ENCODE measurements around the gene PNPO. TPM values are rescaled to one million over a fixed set of nuclear protein-coding genes. Genes with fewer than 3 reads are reported as not detected.

PNPO gene
- polyA plus RNA-seq, 1 experiment: 14.5 TPM

- H3K9me3 ChIP-seq (ENCODE audit: control insufficient read depth, insufficient read depth, low read length): no peaks in the 10 kb centered on the region
- peak overlapping the region; percentile 95 for H3K4me3 ChIP-seq (ENCODE audit: low read depth, low read length)
- no peak for DNase-seq (ENCODE audit: low read depth, low spot score)
- TF ChIP-seq CTCF (IDR thresholded peaks at IDR 0.05; ENCODE audit: low read depth, low read length): no peak
- ChIA-PET POLR2A (no interaction called here), CTCF (interaction anchor here (0.7 kb wide), 1 partner anchor 50 kb away, joined by 3 read pairs; no protein-coding TSS in a partner anchor)
- no peaks in the 10 kb centered on the region for H3K27me3 ChIP-seq (ENCODE audit: control insufficient read depth, insufficient read depth, low read length)
- H3K27ac ChIP-seq (ENCODE audit: low read depth, low read length): peak overlapping the region; percentile 73
Observed at GRCh38 chr17:47896672-47897490, 44.5 kb upstream of the PNPO start.

GRCh38 chr17:47897561-47897960 lies 43.8 kb upstream of the PNPO start:
- CTCF ChIA-PET: no interaction called here
- no peak overlapping the region for H3K27ac ChIP-seq (ENCODE audit: low read depth, low read length)
- DNase-seq (ENCODE audit: low read depth, low spot score): no peak

DNA sequence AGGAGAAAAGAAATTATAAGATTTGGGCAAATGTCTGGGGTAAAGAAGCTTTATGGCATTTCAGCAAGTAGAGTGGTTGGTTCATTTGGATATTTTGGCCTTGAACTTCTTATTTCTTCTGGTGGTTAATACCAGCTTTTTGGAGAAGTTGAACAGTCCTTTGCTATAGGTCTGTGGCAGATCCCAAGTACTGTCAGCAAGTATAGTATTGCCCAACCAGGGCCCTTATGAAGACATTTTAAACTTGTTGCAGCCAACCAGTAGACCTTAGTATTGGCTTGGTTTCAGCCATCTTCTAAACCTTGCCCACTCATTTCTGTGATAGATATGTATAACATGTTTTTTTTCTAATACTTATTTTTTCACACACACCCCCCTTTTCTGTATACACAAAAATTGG lies 43.1 kb upstream of the PNPO start:
- TF ChIP-seq CTCF (IDR thresholded peaks at IDR 0.05; ENCODE audit: low read depth, low read length): no peak
- ChIA-PET POLR2A (no interaction called here), CTCF (no interaction called here)
- DNase-seq (ENCODE audit: low read depth, low spot score): no peak
- Histone ChIP-seq H3K27me3 (ENCODE audit: control insufficient read depth, insufficient read depth, low read length) (no peaks in the 10 kb centered on the region), H3K9me3 (ENCODE audit: control insufficient read depth, insufficient read depth, low read length) (no peaks in the 10 kb centered on the region), H3K27ac (ENCODE audit: low read depth, low read length) (no peak overlapping the region), H3K4me3 (ENCODE audit: low read depth, low read length) (no peak overlapping the region)

More at GRCh38 chr17:47897561-47897960, 43.8 kb upstream of the PNPO start:
- no peak overlapping the region; the same call in 1 of the 2 replicates for H3K4me3 ChIP-seq (ENCODE audit: low read depth, low read length)
- no peak for TF ChIP-seq CTCF (IDR thresholded peaks at IDR 0.05; ENCODE audit: low read depth, low read length)
- POLR2A ChIA-PET: no interaction called here
- no peaks in the 10 kb centered on the region for H3K9me3 ChIP-seq (ENCODE audit: control insufficient read depth, insufficient read depth, low read length)
- no peaks in the 10 kb centered on the region for H3K27me3 ChIP-seq (ENCODE audit: control insufficient read depth, insufficient read depth, low read length)

GRCh38 chr17:47899643-47900042 lies 41.7 kb upstream of the PNPO start:
- Histone ChIP-seq H3K4me3 (ENCODE audit: low read depth, low read length) (no peak overlapping the region), H3K9me3 (ENCODE audit: control insufficient read depth, insufficient read depth, low read length) (no peaks in the 10 kb centered on the region), H3K27ac (ENCODE audit: low read depth, low read length) (no peak overlapping the region), H3K27me3 (ENCODE audit: control insufficient read depth, insufficient read depth, low read length) (no peaks in the 10 kb centered on the region)
- DNase-seq (ENCODE audit: low read depth, low spot score): no peak
- ChIA-PET POLR2A (no interaction called here), CTCF (no interaction called here)
- TF ChIP-seq CTCF (IDR thresholded peaks at IDR 0.05; ENCODE audit: low read depth, low read length): no peak

GRCh38 chr17:47901423-47901822 lies 39.9 kb upstream of the PNPO start:
- Histone ChIP-seq H3K27ac (ENCODE audit: low read depth, low read length) (no peak overlapping the region), H3K9me3 (ENCODE audit: control insufficient read depth, insufficient read depth, low read length) (no peaks in the 10 kb centered on the region), H3K27me3 (ENCODE audit: control insufficient read depth, insufficient read depth, low read length) (no peaks in the 10 kb centered on the region), H3K4me3 (ENCODE audit: low read depth, low read length) (no peak overlapping the region)
- no peak for TF ChIP-seq CTCF (IDR thresholded peaks at IDR 0.05; ENCODE audit: low read depth, low read length)
- DNase-seq (ENCODE audit: low read depth, low spot score): no peak
- CTCF ChIA-PET: interaction anchor here (1.5 to 2.2 kb wide), 2 partner anchors 45 to 48 kb away, joined by 5 to 6 read pairs; no protein-coding TSS in a partner anchor
- POLR2A ChIA-PET: no interaction called here
